ENCODE measurements around the gene STK17A.

Gene STK17A

DNA sequence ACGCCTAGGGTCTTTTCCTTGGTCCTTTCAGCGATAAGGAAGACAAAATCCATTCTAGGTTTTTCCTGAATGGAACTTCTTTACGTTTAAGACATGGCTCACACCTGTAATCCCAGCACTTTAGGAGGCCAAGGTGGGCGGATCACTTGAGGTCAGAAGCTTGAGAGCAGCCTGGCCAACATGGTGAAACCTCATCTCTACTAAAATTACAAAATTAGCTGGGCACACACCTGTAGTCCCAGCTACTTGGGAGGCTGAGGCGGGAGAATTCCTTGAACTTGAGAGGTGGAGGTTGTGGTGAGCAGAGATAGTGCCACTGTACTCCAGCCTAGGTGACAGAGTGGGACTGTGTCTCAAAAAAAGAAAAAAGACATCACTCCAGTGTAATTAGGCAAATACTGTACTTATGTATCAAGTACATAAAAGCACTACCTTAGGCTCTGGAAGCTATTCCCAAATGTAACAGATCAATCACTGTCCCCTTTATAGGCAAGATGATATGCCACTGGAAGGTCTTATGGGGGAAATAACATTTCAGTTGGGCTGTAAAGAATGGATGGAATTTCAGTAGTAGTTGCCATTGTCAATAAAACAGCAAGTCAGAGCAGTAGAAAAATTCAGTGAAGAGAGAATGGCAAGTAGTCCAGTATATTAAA lies 5.7 kb downstream of the STK17A start:
- no peak overlapping the region for H3K4me3 ChIP-seq (ENCODE audit: low read depth, low read length)
- TF ChIP-seq, protein P1, sequence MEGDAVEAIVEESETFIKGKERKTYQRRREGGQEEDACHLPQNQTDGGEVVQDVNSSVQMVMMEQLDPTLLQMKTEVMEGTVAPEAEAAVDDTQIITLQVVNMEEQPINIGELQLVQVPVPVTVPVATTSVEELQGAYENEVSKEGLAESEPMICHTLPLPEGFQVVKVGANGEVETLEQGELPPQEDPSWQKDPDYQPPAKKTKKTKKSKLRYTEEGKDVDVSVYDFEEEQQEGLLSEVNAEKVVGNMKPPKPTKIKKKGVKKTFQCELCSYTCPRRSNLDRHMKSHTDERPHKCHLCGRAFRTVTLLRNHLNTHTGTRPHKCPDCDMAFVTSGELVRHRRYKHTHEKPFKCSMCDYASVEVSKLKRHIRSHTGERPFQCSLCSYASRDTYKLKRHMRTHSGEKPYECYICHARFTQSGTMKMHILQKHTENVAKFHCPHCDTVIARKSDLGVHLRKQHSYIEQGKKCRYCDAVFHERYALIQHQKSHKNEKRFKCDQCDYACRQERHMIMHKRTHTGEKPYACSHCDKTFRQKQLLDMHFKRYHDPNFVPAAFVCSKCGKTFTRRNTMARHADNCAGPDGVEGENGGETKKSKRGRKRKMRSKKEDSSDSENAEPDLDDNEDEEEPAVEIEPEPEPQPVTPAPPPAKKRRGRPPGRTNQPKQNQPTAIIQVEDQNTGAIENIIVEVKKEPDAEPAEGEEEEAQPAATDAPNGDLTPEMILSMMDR (IDR thresholded peaks at IDR 0.05; ENCODE audit: borderline replicate concordance, insufficient read depth, low read depth, low read length): no peak

DNA sequence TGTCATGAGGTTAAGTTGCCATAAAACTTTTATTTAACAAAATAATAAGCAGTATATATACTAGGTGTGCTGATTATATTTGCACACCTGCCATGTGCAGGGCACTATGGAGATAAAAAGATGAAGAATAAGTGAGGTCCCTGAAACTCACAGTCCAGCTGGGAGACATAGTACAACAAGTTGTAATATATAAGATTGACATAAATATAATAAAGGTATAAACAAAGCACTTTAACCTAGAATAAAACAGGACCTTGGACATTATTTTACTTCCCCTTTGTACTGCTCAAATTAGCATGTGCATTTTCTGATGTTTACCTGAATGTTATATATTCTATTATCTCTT lies 6.2 kb downstream of the STK17A start:
- no peak overlapping the region for H3K4me3 ChIP-seq (ENCODE audit: low read depth, low read length)
- TF ChIP-seq, protein P1 (IDR thresholded peaks at IDR 0.05; ENCODE audit: borderline replicate concordance, insufficient read depth, low read depth, low read length): no peak

DNA sequence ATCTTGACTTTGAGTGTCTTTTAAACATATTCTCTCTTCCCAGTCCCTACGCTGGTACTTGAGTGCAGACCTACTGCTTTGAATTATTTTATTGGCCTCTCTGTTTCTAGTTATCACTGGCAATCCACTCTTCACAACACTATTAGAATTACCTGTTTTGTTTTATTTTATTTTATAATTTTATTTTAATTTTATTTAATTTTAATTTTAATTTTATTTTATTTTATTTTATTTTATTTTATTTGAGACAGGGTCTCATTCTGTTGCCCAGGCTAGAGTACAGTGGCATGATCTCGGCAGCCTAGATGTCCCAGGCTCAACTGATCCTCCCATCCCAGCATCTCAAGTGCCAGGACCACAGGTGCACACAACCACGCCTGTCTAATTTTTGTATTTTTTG lies 6.8 kb downstream of the STK17A start:
- H3K4me3 ChIP-seq (ENCODE audit: low read depth, low read length): no peak overlapping the region
- TF ChIP-seq, protein P1 (IDR thresholded peaks at IDR 0.05; ENCODE audit: borderline replicate concordance, insufficient read depth, low read depth, low read length): no peak

DNA sequence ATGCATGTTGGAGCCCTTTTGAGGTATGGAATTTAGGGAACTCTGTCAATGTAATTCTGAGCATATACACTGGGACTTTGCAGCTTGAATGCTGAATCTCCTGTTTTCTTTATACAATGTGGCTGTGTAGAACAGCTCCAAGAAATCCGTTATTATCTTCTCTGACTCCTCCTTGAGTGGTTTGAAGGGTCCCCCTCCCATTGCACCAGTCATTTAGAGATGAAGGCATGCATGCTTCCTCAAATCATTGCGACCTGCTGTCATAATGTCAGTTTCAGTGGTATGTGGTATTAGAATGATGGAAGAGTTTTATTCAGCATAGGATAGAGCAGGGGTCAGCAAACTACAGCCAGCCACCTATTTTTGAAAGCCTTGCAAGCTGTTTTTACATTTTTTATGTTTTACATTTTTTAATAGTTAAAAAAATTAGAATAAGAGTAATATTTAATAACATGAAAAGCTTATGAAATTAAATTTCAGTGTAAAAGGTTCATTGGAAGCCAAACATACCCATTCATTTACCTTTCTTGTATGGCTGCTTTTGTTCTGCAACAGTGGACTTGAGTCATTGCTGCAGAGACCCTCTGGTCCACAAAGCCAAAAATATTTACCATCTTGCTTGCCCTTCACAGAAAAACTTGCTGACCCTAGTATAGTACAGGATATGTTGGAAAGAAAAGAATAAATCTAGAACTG lies 8.1 kb downstream of the STK17A start:
- TF ChIP-seq, protein P1 (IDR thresholded peaks at IDR 0.05; ENCODE audit: borderline replicate concordance, insufficient read depth, low read depth, low read length): no peak
- H3K4me3 ChIP-seq (ENCODE audit: low read depth, low read length): no peak overlapping the region

DNA sequence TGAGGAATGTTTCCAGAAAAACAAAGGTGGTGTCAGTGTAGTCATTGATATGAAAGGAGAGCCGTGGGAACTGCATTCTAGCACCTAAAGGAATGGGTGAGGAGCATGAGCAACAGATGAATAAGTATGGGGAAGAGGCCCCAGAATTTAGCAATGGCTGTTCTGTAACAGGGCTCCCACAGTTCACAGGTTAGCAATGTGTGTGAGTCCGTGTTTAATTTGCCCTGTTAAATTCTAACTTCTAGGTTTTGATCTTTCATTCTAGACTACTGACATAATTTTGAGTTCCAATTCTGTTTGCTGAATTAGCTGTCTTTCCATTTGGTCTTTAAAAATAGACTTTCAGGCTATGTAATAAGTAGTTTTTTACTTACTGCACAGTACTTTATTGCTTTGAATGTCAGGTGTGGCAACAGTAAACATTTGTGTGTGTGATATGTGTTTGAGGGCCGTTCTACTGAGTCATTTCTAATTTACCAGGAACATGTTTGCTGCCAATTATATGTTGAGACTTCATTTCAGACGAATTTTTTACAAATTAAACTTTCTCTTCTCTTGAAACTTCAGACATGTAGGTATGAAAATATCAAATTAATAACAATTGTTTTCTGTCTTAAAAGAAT lies 8.8 kb downstream of the STK17A start:
- TF ChIP-seq, protein P1 (IDR thresholded peaks at IDR 0.05; ENCODE audit: borderline replicate concordance, insufficient read depth, low read depth, low read length): no peak
- no peak overlapping the region for H3K4me3 ChIP-seq (ENCODE audit: low read depth, low read length)

DNA sequence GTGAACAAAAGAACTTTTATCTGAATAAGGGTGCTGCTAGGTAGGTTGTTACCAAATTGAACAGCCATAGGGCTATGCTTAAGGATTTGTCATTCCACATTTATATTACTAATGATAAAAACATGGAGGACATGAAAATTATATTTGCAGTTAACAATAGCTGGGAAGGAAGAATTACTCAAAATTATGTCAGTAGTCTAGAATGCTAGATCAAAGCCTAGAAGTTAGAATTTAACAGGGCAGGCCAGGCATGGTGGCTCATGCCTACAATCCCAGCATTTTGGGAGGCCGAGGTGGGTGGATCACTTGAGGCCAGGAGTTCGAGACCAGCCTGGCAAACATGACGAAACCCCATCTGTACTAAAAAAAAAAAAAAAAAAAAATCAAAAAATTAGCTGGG lies 9.4 kb downstream of the STK17A start:
- TF ChIP-seq, protein P1 (IDR thresholded peaks at IDR 0.05; ENCODE audit: borderline replicate concordance, insufficient read depth, low read depth, low read length): no peak
- no peak overlapping the region for H3K4me3 ChIP-seq (ENCODE audit: low read depth, low read length)

DNA sequence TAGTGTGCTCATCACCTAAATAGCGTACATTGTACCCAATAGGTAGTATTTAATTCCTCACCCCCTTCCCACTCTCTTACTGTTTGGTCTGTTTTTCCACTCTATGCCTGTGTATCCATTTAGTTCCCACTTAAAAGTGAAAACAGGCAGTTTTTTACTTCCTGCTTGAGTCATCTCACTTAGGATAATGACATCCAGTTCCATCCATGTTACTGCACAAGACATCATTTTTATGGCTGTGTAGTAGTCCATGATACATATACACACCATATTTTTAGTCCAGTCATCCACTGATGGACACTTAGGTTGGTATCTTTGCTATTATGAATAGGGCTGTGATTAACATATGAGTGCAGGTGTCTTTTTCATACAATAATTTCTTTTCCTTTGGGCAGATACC lies 10.1 kb downstream of the STK17A start:
- TF ChIP-seq, protein P1 (IDR thresholded peaks at IDR 0.05; ENCODE audit: borderline replicate concordance, insufficient read depth, low read depth, low read length): no peak
- no peak overlapping the region for H3K4me3 ChIP-seq (ENCODE audit: low read depth, low read length)
